ENCODE results near the gene WNK1.
"Not testable (repeated sequence)": the region's sequence is repeated elsewhere in the genome, so short reads cannot be mapped to it uniquely, and the experiment has no call there.

The WNK1 gene

GRCh38 chr12:912466-913235, 160.3 kb downstream of the WNK1 start:
- no peak for DNase-seq (ENCODE audit: low spot score)

- peak; percentile 56 for DNase-seq (ENCODE audit: low spot score)
Measured at GRCh38 chr12:913919-914698, 161.7 kb downstream of the WNK1 start.

GRCh38 chr12:915090-915489, 162.7 kb downstream of the WNK1 start:
- DNase-seq (ENCODE audit: low spot score): no peak

- DNase-seq (ENCODE audit: low spot score): no peak
Measured at GRCh38 chr12:916240-916639, 163.9 kb downstream of the WNK1 start.

GRCh38 chr12:916712-917445, 164.5 kb downstream of the WNK1 start:
- DNase-seq (ENCODE audit: low spot score): no peak

- DNase-seq (ENCODE audit: low spot score): no peak
Measured at GRCh38 chr12:920676-921075, 168.3 kb downstream of the WNK1 start.

GRCh38 chr12:922285-922684, 169.9 kb downstream of the WNK1 start:
- DNase-seq (ENCODE audit: low spot score): no peak

GRCh38 chr12:926641-927040, 174.3 kb downstream of the WNK1 start:
- DNase-seq (ENCODE audit: low spot score): no peak

GRCh38 chr12:931060-931459, 178.7 kb downstream of the WNK1 start:
- no peak for DNase-seq (ENCODE audit: low spot score)

- no peak for DNase-seq (ENCODE audit: low spot score)
Measured at GRCh38 chr12:931591-931990, 179.2 kb downstream of the WNK1 start.

GRCh38 chr12:935891-936290, 183.5 kb downstream of the WNK1 start:
- DNase-seq (ENCODE audit: low spot score): not testable (repeated sequence)

GRCh38 chr12:936377-937345, 184.3 kb downstream of the WNK1 start:
- no peak for DNase-seq (ENCODE audit: low spot score)

GRCh38 chr12:938810-939209, 186.4 kb downstream of the WNK1 start:
- DNase-seq (ENCODE audit: low spot score): no peak

GRCh38 chr12:943051-943450, 190.7 kb downstream of the WNK1 start:
- no peak for DNase-seq (ENCODE audit: low spot score)

- DNase-seq (ENCODE audit: low spot score): no peak
Measured at GRCh38 chr12:944211-944610, 191.8 kb downstream of the WNK1 start.

- no peak for DNase-seq (ENCODE audit: low spot score)
Measured at GRCh38 chr12:946212-946611, 193.8 kb downstream of the WNK1 start.

GRCh38 chr12:946631-947030, 194.3 kb downstream of the WNK1 start:
- DNase-seq (ENCODE audit: low spot score): no peak

- no peak for DNase-seq (ENCODE audit: low spot score)
Measured at GRCh38 chr12:948238-948637, 195.9 kb downstream of the WNK1 start.

GRCh38 chr12:949453-950191, 197.2 kb downstream of the WNK1 start, which contains the start of gene RAD52:
Gene RAD52 (minus strand): TSS chr12:949694. CDS start chr12:933058, 16,636 bp downstream.
- DNase-seq (ENCODE audit: low spot score): peak; percentile 94

- no peak for DNase-seq (ENCODE audit: low spot score)
Measured at GRCh38 chr12:951176-951575, 198.8 kb downstream of the WNK1 start.

- DNase-seq (ENCODE audit: low spot score): peak; percentile 9
Measured at GRCh38 chr12:953776-954175, 201.4 kb downstream of the WNK1 start.

All from AG08395 (cell line).